ENCODE measurements around the gene OSBPL9. TPM values are rescaled to one million over a fixed set of nuclear protein-coding genes. Genes with fewer than 3 reads are reported as not detected.

Gene OSBPL9
- total RNA-seq, 1 experiment from 2014 or later: 67.6 TPM

GRCh38 chr1:51636191-51636590 is 19.3 kb downstream of the OSBPL9 start:
- no peaks in the 10 kb centered on the region for H3K36me3 Mint-ChIP-seq (ENCODE audit: insufficient read depth, unreplicated experiment)
- CTCF ChIA-PET: no interaction called here
- H3K4me1 Mint-ChIP-seq (ENCODE audit: low read depth, unreplicated experiment): peaks cover 44% of the 10 kb centered on the region
- H3K9me3 Mint-ChIP-seq (ENCODE audit: low read depth, unreplicated experiment): no peaks in the 10 kb centered on the region
- no peaks in the 10 kb centered on the region for H3K27me3 Mint-ChIP-seq (ENCODE audit: unreplicated experiment)
- BruUV-seq (replicated peaks): no TSS peak
- DNase-seq: no peak
- H3K4me3 Mint-ChIP-seq (ENCODE audit: low read depth, unreplicated experiment): no peak overlapping the region
- no peak overlapping the region for H3K27ac Mint-ChIP-seq (ENCODE audit: unreplicated experiment)
- TF ChIP-seq, protein P1, sequence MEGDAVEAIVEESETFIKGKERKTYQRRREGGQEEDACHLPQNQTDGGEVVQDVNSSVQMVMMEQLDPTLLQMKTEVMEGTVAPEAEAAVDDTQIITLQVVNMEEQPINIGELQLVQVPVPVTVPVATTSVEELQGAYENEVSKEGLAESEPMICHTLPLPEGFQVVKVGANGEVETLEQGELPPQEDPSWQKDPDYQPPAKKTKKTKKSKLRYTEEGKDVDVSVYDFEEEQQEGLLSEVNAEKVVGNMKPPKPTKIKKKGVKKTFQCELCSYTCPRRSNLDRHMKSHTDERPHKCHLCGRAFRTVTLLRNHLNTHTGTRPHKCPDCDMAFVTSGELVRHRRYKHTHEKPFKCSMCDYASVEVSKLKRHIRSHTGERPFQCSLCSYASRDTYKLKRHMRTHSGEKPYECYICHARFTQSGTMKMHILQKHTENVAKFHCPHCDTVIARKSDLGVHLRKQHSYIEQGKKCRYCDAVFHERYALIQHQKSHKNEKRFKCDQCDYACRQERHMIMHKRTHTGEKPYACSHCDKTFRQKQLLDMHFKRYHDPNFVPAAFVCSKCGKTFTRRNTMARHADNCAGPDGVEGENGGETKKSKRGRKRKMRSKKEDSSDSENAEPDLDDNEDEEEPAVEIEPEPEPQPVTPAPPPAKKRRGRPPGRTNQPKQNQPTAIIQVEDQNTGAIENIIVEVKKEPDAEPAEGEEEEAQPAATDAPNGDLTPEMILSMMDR (IDR thresholded peaks at IDR 0.05; ENCODE audit: unreplicated experiment): no peak
- intact Hi-C loops (cut with micrococcal nuclease; ENCODE audit: unreplicated experiment): loop anchor here (5.0 kb wide), 1 partner anchor 101 kb away; no protein-coding TSS in a partner anchor

DNA sequence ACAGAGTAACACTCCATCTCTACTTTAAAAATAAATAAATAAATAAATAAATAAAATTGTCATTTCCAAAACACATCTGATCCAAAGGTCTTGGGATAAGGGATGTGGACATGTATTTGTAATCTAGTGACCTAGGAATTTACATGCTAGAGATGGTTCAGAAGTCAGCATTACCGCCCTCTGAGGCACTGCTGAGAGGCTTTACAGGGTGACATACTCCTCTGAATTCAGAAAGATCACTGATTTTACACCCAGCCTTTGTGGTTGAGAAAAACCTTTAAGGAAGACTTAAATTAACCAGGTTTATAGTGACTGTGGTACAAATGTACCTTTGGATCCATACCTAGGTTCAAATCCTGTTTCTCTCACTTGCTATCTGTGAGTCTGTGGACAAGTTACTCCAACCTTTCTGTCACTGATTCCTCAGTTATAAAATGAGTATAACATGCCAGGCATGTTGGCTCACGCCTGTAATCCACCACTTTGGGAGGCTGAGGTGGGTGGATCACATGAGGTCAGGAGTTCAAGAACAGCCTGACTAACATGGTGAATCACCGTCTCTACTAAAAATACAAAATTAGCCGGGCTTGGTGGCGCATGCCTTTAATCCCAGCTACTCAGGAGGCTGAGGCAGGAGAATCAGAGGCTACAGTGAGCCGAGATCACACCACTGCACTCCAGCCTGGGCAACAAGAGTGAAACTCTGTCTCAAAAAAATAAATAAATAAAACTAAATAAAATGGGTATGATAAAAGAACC is 20.1 kb downstream of the OSBPL9 start:
- H3K36me3 Mint-ChIP-seq (ENCODE audit: insufficient read depth, unreplicated experiment): no peaks in the 10 kb centered on the region
- H3K9me3 Mint-ChIP-seq (ENCODE audit: low read depth, unreplicated experiment): no peaks in the 10 kb centered on the region
- CTCF ChIA-PET: interaction anchor here (0.6 kb wide), 1 partner anchor 107 kb away, joined by 3 read pairs; no protein-coding TSS in a partner anchor
- TF ChIP-seq, protein P1 (IDR thresholded peaks at IDR 0.05; ENCODE audit: unreplicated experiment): no peak
- H3K4me1 Mint-ChIP-seq (ENCODE audit: low read depth, unreplicated experiment): peaks cover 44% of the 10 kb centered on the region
- peak; percentile 57 for DNase-seq
- H3K27ac Mint-ChIP-seq (ENCODE audit: unreplicated experiment): peak overlapping the region; percentile 58
- no peaks in the 10 kb centered on the region for H3K27me3 Mint-ChIP-seq (ENCODE audit: unreplicated experiment)
- intact Hi-C loops (cut with micrococcal nuclease; ENCODE audit: unreplicated experiment): loop anchor here (5.0 kb wide), 1 partner anchor 100 kb away; no protein-coding TSS in a partner anchor
- H3K4me3 Mint-ChIP-seq (ENCODE audit: low read depth, unreplicated experiment): no peak overlapping the region
- no TSS peak for BruUV-seq (replicated peaks)

GRCh38 chr1:51638350-51638749 is 21.5 kb downstream of the OSBPL9 start:
- DNase-seq: no peak
- intact Hi-C loops (cut with micrococcal nuclease; ENCODE audit: unreplicated experiment): loop anchor here (5.0 kb wide), 1 partner anchor 99 kb away; no protein-coding TSS in a partner anchor
- H3K36me3 Mint-ChIP-seq (ENCODE audit: insufficient read depth, unreplicated experiment): no peaks in the 10 kb centered on the region
- peaks cover 1% of the 10 kb centered on the region for H3K9me3 Mint-ChIP-seq (ENCODE audit: low read depth, unreplicated experiment)
- TF ChIP-seq, protein P1 (IDR thresholded peaks at IDR 0.05; ENCODE audit: unreplicated experiment): no peak
- CTCF ChIA-PET: no interaction called here
- peaks cover 54% of the 10 kb centered on the region for H3K4me1 Mint-ChIP-seq (ENCODE audit: low read depth, unreplicated experiment)
- BruUV-seq (replicated peaks): no TSS peak
- no peak overlapping the region for H3K27ac Mint-ChIP-seq (ENCODE audit: unreplicated experiment)
- no peak overlapping the region for H3K4me3 Mint-ChIP-seq (ENCODE audit: low read depth, unreplicated experiment)
- H3K27me3 Mint-ChIP-seq (ENCODE audit: unreplicated experiment): no peaks in the 10 kb centered on the region

DNA sequence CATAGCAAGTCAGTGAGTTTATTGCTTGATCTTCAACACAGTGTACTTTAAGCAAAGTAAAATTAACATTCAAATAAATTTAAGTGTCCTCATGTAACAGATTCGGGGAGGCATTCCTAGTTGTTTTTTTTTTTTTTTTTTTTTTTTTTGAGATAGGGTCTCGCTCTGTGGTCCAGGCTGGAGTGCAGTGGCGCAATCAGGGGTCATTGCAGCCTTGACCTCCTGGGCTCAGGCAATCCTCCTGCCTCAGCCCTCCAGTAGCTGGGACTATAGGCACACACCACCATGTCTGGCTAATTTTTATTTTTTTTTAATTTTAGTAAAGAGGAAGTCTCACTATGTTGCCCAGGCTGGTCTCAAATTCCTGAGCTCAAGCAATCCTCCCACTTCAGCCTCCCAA is 22.8 kb downstream of the OSBPL9 start:
- intact Hi-C loops (cut with micrococcal nuclease; ENCODE audit: unreplicated experiment): loop anchor here (5.0 kb wide), 1 partner anchor 98 kb away; no protein-coding TSS in a partner anchor
- BruUV-seq (replicated peaks): no TSS peak
- no peak overlapping the region for H3K4me3 Mint-ChIP-seq (ENCODE audit: low read depth, unreplicated experiment)
- CTCF ChIA-PET: no interaction called here
- DNase-seq: no peak
- peaks cover 59% of the 10 kb centered on the region for H3K4me1 Mint-ChIP-seq (ENCODE audit: low read depth, unreplicated experiment)
- TF ChIP-seq, protein P1 (IDR thresholded peaks at IDR 0.05; ENCODE audit: unreplicated experiment): no peak
- H3K9me3 Mint-ChIP-seq (ENCODE audit: low read depth, unreplicated experiment): peaks cover 3% of the 10 kb centered on the region
- no peaks in the 10 kb centered on the region for H3K36me3 Mint-ChIP-seq (ENCODE audit: insufficient read depth, unreplicated experiment)
- no peak overlapping the region for H3K27ac Mint-ChIP-seq (ENCODE audit: unreplicated experiment)
- no peaks in the 10 kb centered on the region for H3K27me3 Mint-ChIP-seq (ENCODE audit: unreplicated experiment)

Data from Calu3 (cell line).